Small intestine (tissue), 7 donors: ENCODE measurements around the gene GPHB5. TPM values are rescaled to one million over a fixed set of nuclear protein-coding genes. Genes with fewer than 3 reads are reported as not detected.
"Not testable (repeated sequence)": the region's sequence is repeated elsewhere in the genome, so short reads cannot be mapped to it uniquely, and the experiment has no call there.

Experiments
- DNase-seq, 2 donors: peaks; one replicate each; pipeline versions ENCODE4 v3.0.0 to v3.0.0-alpha.2; 2013
- FAIRE-seq: peaks from 2 replicates; lab custom pipeline; 2012; peaks lifted over from hg19 to GRCh38; lab: Jason Lieb, UNC
- H3K27ac ChIP-seq, 3 donors: one replicate each; pipeline ENCODE4 v1.5.1; 2013; ENCODE audit warnings: low read length in 2 of 3, mild to moderate bottlenecking in 2 of 3, control low read depth in 1 of 3, inconsistent platforms in 1 of 3, low read depth in 1 of 3, moderate library complexity in 1 of 3
- H3K27me3 ChIP-seq, 3 donors: one replicate each; pipeline ENCODE4 v1.6.1; 2013; ENCODE audit warnings: low read length in 3 of 3, inconsistent platforms in 1 of 3; ENCODE audit not compliant: control insufficient read depth in 3 of 3, insufficient read depth in 3 of 3
- H3K36me3 ChIP-seq, 3 donors: one replicate each; pipeline ENCODE4 v1.6.1; 2013; ENCODE audit warnings: low read length in 3 of 3, inconsistent platforms in 1 of 3, low read depth in 1 of 3, mild to moderate bottlenecking in 1 of 3, moderate library complexity in 1 of 3; ENCODE audit not compliant: control insufficient read depth in 3 of 3, insufficient read depth in 2 of 3
- H3K4me1 ChIP-seq, 3 donors: one replicate each; pipeline ENCODE4 v1.6.1; 2013; ENCODE audit warnings: low read length in 2 of 3, inconsistent platforms in 1 of 3, low read depth in 1 of 3, mild to moderate bottlenecking in 1 of 3, moderate library complexity in 1 of 3; ENCODE audit not compliant: control insufficient read depth in 3 of 3, insufficient read depth in 2 of 3
- H3K4me3 ChIP-seq, 3 donors: one replicate each; pipeline ENCODE4 v1.5.1; 2013; ENCODE audit warnings: low read length in 3 of 3, control low read depth in 1 of 3, inconsistent platforms in 1 of 3, low read depth in 1 of 3, mild to moderate bottlenecking in 1 of 3, moderate library complexity in 1 of 3
- H3K9me3 ChIP-seq, 2 donors: one replicate each; pipeline ENCODE4 v1.6.1; 2013; ENCODE audit warnings: low read depth in 1 of 2, low read length in 1 of 2; ENCODE audit not compliant: control insufficient read depth in 2 of 2, insufficient read depth in 1 of 2
- WGBS, 3 donors: extraction: QIAGEN DNeasy Blood & Tissue Kit; methylation state at CpG; one replicate each; pipeline ENCODE4 v1.1.7; 2013; 5-methylcytosine and 5-hydroxymethylcytosine counted together
- polyA plus RNA-seq, 4 donors: library from polyadenylated mRNA; stranded (reverse) in 3 of 4; unstranded in 1 of 4; fragments of 200-250 nt in 3 of 4; fragments of 120-200 nt in 1 of 4; gene quantifications; one replicate each; pipeline versions ENCODE4 v1.2.1 to v1.2.3, GENCODE V29; 2013
- donor health status: healthy with polysubstance abuse.
- donor health status: control.
- donor health status: control.
- donor health status: Bipolar disorder and iron deficiency.
- donor health status: healthy.

GPHB5 gene
- polyA plus RNA-seq, 4 donors, result not detected

- no peaks in the 10 kb centered on the region for H3K27me3 ChIP-seq
- H3K4me1 ChIP-seq, result no peaks in the 10 kb centered on the region
- WGBS, 3 donors, result 71 to 75% (median 72%) methylated on average over 6 of the region's 6 CpGs
- DNase-seq (no peak), FAIRE-seq (no peak)
- peaks cover 0 to 3% (median 0%) of the 10 kb centered on the region in 3 donors for H3K36me3 ChIP-seq
- no peak overlapping the region for H3K27ac ChIP-seq
- no peak overlapping the region for H3K4me3 ChIP-seq
- H3K9me3 ChIP-seq, result no peaks in the 10 kb centered on the region
Observed at GRCh38 chr14:63287666-63288483, 30.9 kb downstream of the GPHB5 start.

GRCh38 chr14:63286071-63286470 is 32.7 kb downstream of the GPHB5 start:
- WGBS, 3 donors, result 24 to 79% (median 48%) methylated on average over 2 of the region's 2 CpGs
- Histone ChIP-seq H3K27me3 (no peaks in the 10 kb centered on the region), H3K36me3 (peaks cover 0 to 3% (median 0%) of the 10 kb centered on the region in 3 donors), H3K4me1 (no peaks in the 10 kb centered on the region), H3K9me3 (no peaks in the 10 kb centered on the region), H3K27ac (no peak overlapping the region), H3K4me3 (no peak overlapping the region)
- FAIRE-seq (no peak), DNase-seq (no peak)

- 64 to 68% (median 66%) methylated on average over 7 of the region's 7 CpGs for WGBS, 3 donors
- FAIRE-seq (no peak), DNase-seq (no peak)
- Histone ChIP-seq H3K9me3 (no peaks in the 10 kb centered on the region), H3K36me3 (no peaks in the 10 kb centered on the region), H3K27me3 (no peaks in the 10 kb centered on the region), H3K4me1 (no peaks in the 10 kb centered on the region), H3K4me3 (no peak overlapping the region), H3K27ac (no peak overlapping the region)
Observed at GRCh38 chr14:63283884-63284248, 34.9 kb downstream of the GPHB5 start.

- FAIRE-seq, result no peak
- H3K4me1 ChIP-seq, result no peaks in the 10 kb centered on the region
- 50 to 67% (median 51%) methylated on average over 8 of the region's 8 CpGs for WGBS, 3 donors
Observed at GRCh38 chr14:63282997-63283883, 35.5 kb downstream of the GPHB5 start.

GRCh38 chr14:63279933-63280332 is 38.8 kb downstream of the GPHB5 start:
- H3K4me1 ChIP-seq, H3K9me3 ChIP-seq, FAIRE-seq, DNase-seq, H3K4me3 ChIP-seq, H3K36me3 ChIP-seq, H3K27me3 ChIP-seq, H3K27ac ChIP-seq: not testable (repeated sequence)
- 81 to 95% (median 95%) methylated on average over 4 of the region's 4 CpGs for WGBS, 3 donors

More at GRCh38 chr14:63282997-63283883, 35.5 kb downstream of the GPHB5 start:
- H3K9me3 ChIP-seq, result no peaks in the 10 kb centered on the region
- DNase-seq, result no peak
- no peaks in the 10 kb centered on the region for H3K27me3 ChIP-seq
- H3K36me3 ChIP-seq, result no peaks in the 10 kb centered on the region
- H3K27ac ChIP-seq, result no peak overlapping the region
- H3K4me3 ChIP-seq, result no peak overlapping the region

GRCh38 chr14:63277591-63278183 is 41.0 kb downstream of the GPHB5 start:
- H3K27ac ChIP-seq, result no peak overlapping the region
- no peaks in the 10 kb centered on the region for H3K4me1 ChIP-seq
- H3K9me3 ChIP-seq, result no peaks in the 10 kb centered on the region
- WGBS, 3 donors, result 27 to 53% (median 41%) methylated on average over 2 of the region's 2 CpGs
- no peak overlapping the region for H3K4me3 ChIP-seq
- DNase-seq, result no peak
- no peak for FAIRE-seq
- H3K27me3 ChIP-seq, result no peaks in the 10 kb centered on the region
- H3K36me3 ChIP-seq, result peaks cover 0 to 2% (median 0%) of the 10 kb centered on the region in 3 donors

GRCh38 chr14:63276492-63277342 is 42.0 kb downstream of the GPHB5 start:
- Histone ChIP-seq H3K36me3 (peaks cover 0 to 2% (median 0%) of the 10 kb centered on the region in 3 donors), H3K27me3 (no peaks in the 10 kb centered on the region), H3K4me3 (no peak overlapping the region), H3K9me3 (no peaks in the 10 kb centered on the region), H3K4me1 (no peaks in the 10 kb centered on the region), H3K27ac (no peak overlapping the region)
- DNase-seq (peak; percentile 25 to 32), FAIRE-seq (no peak)
- WGBS, 3 donors, result 45 to 47% (median 46%) methylated on average over 5 of the region's 5 CpGs
